Bronchial epithelial cell (primary cell): ENCODE data around the gene GALNT15. TPM values are rescaled to one million over a fixed set of nuclear protein-coding genes. Genes with fewer than 3 reads are reported as not detected.

Source experiments
- DNase-seq: peaks from one replicate; pipeline ENCODE4 v3.0.0-alpha.2; 2010; ENCODE audit warnings: low read depth
- FAIRE-seq: peaks from 2 replicates; lab custom pipeline; 2011; peaks lifted over from hg19 to GRCh38; lab: Jason Lieb, UNC
- H3K27me3 ChIP-seq: 2 replicates; pipeline ENCODE4 v1.5.1; 2011; ENCODE audit warnings: low read length; ENCODE audit not compliant: control insufficient read depth, insufficient read depth
- H3K36me3 ChIP-seq: 2 replicates; pipeline ENCODE4 v1.5.1; 2011; ENCODE audit warnings: low read length; ENCODE audit not compliant: control insufficient read depth, insufficient read depth
- H3K4me3 ChIP-seq: 2 replicates; pipeline ENCODE4 v1.5.1; 2011; ENCODE audit warnings: mild to moderate bottlenecking, low read depth, low read length, control low read depth
- total RNA-seq: library from RNA; depleted of rRNA; stranded (reverse); fragments of >200 nt; gene quantifications from 2 replicates; pipeline ENCODE4 v1.2.1, GENCODE V29; 2014
- TF ChIP-seq, protein P1 (sequence below): IDR thresholded peaks from 2 replicates; pipeline ENCODE4 v1.5.1; 2011; ENCODE audit warnings: mild to moderate bottlenecking, moderate library complexity, low read length, control low read depth, inconsistent platforms; ENCODE audit not compliant: insufficient read depth, severe bottlenecking

The GALNT15 gene, protein sequence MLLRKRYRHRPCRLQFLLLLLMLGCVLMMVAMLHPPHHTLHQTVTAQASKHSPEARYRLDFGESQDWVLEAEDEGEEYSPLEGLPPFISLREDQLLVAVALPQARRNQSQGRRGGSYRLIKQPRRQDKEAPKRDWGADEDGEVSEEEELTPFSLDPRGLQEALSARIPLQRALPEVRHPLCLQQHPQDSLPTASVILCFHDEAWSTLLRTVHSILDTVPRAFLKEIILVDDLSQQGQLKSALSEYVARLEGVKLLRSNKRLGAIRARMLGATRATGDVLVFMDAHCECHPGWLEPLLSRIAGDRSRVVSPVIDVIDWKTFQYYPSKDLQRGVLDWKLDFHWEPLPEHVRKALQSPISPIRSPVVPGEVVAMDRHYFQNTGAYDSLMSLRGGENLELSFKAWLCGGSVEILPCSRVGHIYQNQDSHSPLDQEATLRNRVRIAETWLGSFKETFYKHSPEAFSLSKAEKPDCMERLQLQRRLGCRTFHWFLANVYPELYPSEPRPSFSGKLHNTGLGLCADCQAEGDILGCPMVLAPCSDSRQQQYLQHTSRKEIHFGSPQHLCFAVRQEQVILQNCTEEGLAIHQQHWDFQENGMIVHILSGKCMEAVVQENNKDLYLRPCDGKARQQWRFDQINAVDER
- total RNA-seq: 0.53 TPM in 1 of 2 replicates, not detected in the other

DNA sequence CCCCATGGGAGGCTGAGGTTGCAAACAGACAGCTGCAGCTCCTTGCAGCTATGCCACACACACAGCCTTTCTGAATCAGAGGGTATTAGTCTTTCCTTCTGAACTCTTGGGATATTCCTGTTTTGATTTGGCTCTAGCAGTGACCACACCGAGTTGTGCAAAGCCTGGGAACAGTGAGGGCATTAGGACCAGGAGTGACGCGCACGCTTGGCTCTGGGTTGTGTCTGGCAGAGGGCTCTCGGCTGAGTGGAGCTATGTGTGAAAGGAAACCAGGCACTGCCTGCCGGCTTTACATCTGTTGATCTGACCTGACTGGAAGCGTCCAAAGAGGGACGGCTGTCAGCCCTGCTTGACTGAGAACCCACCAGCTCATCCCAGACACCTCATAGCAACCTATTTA is at the start of gene GALNT15:
Gene GALNT15, plus strand, starts transcription at position 292 of the 400 bp plus-strand sequence. CDS start 472 bp downstream, outside the sequence.
- peaks cover 27% of the 10 kb centered on the region for H3K27me3 ChIP-seq
- H3K36me3 ChIP-seq: no peaks in the 10 kb centered on the region
- TF ChIP-seq, protein P1, sequence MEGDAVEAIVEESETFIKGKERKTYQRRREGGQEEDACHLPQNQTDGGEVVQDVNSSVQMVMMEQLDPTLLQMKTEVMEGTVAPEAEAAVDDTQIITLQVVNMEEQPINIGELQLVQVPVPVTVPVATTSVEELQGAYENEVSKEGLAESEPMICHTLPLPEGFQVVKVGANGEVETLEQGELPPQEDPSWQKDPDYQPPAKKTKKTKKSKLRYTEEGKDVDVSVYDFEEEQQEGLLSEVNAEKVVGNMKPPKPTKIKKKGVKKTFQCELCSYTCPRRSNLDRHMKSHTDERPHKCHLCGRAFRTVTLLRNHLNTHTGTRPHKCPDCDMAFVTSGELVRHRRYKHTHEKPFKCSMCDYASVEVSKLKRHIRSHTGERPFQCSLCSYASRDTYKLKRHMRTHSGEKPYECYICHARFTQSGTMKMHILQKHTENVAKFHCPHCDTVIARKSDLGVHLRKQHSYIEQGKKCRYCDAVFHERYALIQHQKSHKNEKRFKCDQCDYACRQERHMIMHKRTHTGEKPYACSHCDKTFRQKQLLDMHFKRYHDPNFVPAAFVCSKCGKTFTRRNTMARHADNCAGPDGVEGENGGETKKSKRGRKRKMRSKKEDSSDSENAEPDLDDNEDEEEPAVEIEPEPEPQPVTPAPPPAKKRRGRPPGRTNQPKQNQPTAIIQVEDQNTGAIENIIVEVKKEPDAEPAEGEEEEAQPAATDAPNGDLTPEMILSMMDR: no peak
- FAIRE-seq (no peak), DNase-seq (peak; percentile 32)
- H3K4me3 ChIP-seq: no peak within 1 kb of the TSS

DNA sequence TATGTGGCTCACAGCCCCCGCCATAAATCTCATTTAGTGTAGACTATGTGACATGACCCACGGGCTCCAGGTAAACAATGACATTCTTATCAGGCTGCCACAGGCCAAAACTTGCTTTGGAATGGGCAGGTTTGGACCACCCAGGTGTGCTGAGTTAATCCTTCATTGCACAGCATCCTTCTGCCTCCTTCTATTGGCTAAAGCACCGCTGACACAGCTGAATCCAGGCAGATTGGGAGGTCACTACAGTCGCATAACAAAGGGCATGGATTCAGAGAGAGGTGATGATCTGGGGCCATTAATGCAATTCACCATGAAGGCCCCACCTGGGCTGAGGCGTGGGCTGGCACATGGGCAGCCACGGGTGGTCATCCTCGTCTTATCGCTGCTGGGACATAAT is 47.8 kb upstream of the GALNT15 start:
- TF ChIP-seq, protein P1: no peak
- no peaks in the 10 kb centered on the region for H3K27me3 ChIP-seq
- FAIRE-seq (no peak), DNase-seq (peak; percentile 46)
- H3K36me3 ChIP-seq: no peaks in the 10 kb centered on the region
- H3K4me3 ChIP-seq: no peak overlapping the region

- DNase-seq: no peak
- no peak overlapping the region for H3K4me3 ChIP-seq
- H3K36me3 ChIP-seq: no peaks in the 10 kb centered on the region
- no peaks in the 10 kb centered on the region for H3K27me3 ChIP-seq
- TF ChIP-seq, protein P1: no peak
- no peak for FAIRE-seq
These were observed 47.2 kb upstream of the GALNT15 start for GRCh38 chr3:16127249-16127648.

GRCh38 chr3:16130066-16130465 is 44.4 kb upstream of the GALNT15 start:
- Histone ChIP-seq H3K27me3 (peaks cover 3% of the 10 kb centered on the region), H3K36me3 (no peaks in the 10 kb centered on the region), H3K4me3 (no peak overlapping the region)
- DNase-seq: no peak
- no peak for FAIRE-seq
- TF ChIP-seq, protein P1: no peak

DNA sequence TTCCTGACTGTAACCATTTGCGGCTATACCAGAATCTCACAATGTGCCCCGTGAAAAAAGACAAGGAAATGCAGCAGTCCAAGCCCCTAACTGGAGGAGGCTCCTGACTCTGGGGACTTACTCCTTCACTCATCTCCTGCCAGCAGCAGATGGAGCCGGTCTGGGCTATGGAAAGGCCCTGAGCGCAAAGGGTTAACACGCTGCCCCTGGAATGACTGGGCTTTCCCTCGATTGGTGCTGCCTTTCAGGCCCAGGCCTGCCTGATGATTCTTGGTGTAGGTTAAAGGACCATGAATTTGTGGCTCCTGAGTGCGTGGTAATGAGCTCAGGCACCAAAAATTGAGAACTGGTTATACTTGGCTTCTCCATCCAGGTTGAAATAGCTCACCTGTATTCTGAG is 42.3 kb upstream of the GALNT15 start:
- H3K4me3 ChIP-seq: no peak overlapping the region
- no peaks in the 10 kb centered on the region for H3K36me3 ChIP-seq
- FAIRE-seq (no peak), DNase-seq (peak; percentile 32)
- peaks cover 3% of the 10 kb centered on the region for H3K27me3 ChIP-seq
- TF ChIP-seq, protein P1: no peak
